HPDE6-E6E7 (cell line): ENCODE measurements around the gene KAT7.
A peak's percentile ranks its signal among the peaks of the same experiment; 100 is the strongest.

Experiments
- DNase-seq: peaks from one replicate; pipeline ENCODE4 v3.0.0; 2011; ENCODE audit warnings: missing footprints; ENCODE audit errors: extremely low spot score

Gene KAT7

DNA sequence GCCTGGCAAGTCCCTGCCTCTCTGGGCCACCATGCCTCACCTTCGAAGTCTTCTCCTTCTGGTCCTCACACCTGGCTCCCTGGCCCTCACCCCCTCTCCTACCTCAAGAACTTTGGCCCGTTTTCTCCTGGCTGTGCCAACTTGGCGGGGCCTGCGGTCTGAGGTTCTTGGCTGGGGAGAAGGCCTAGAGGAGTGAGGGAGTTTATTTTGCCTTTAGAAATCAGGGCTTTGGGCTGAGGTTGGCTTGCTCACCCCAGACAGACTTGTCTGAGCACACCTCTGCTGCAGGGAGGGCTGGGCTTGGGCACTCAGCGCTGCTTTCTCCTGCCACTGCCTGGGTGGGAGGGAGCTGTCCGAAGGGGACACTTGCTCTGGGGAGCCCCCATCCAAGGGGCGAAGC lies 82.7 kb downstream of the KAT7 start:
- DNase-seq, result no peak

GRCh38 chr17:49872754-49873377 lies 84.4 kb downstream of the KAT7 start:
- no peak for DNase-seq

DNA sequence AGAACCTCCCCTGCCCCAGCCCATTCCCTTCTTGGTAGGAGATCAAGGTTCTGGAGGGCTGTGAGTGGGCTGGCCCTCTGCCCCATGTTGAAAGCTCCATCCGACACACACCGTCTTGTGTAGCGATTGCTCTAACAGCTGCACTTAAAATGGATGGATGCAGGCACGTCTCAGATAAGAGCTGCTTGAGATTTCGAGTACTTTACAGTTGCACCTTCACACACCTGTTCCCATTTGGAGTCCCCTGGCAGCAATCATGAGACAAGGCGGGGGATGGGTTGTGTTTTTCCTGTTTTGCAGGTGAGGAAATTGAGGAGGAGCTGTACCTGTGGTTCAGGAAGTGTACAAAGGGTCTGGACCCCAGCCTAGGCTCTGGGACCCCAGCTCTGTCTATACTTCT lies 85.0 kb downstream of the KAT7 start:
- DNase-seq, result no peak

DNA sequence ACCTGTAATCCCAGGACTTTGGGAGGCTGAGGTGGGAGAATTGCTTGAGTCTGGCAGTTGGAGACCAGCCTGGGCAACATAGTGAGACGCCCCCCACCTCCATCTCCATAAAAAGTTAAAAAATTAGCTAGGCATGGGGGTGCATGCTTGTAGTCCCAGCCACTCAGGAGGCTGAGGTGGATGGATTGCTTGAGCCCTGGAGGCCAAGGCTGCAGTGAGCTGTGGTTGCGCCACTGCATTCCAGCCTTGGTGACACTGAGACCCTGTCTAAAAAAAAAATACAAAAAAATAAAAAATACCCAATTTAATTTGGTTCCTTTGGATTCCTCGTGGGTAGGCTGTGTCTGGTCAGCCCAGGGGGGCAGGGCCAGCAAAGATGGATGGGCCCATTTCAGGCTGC lies 85.4 kb downstream of the KAT7 start:
- DNase-seq, result no peak

GRCh38 chr17:49874911-49875310 lies 86.4 kb downstream of the KAT7 start:
- DNase-seq, result no peak

DNA sequence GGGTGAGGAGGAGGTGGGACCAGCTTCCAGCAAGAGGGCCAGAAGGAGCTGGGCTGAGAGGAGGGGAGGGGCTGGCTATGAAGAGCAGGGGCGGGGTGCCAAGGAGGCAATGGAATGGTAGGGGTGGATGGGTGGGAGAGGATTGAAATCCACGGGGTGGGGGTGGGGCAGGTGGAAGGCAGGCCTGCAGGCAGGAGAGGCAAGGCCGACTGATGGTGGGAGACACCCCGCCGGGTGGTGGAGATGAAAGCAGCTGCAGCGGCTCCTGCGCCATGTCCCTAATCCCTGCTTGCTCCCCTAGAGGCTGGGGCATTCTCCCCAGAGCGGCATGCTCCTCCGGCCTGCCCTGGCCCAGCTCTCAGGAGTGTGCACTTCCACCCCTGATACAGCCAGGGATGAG lies 87.2 kb downstream of the KAT7 start:
- no peak for DNase-seq

- no peak for DNase-seq
Measured at GRCh38 chr17:49878931-49879904, 90.7 kb downstream of the KAT7 start.

- peak; percentile 95 for DNase-seq
Measured at GRCh38 chr17:49880291-49881053, 92.0 kb downstream of the KAT7 start.

- no peak for DNase-seq
Measured at GRCh38 chr17:49881054-49881402, 92.5 kb downstream of the KAT7 start.

DNA sequence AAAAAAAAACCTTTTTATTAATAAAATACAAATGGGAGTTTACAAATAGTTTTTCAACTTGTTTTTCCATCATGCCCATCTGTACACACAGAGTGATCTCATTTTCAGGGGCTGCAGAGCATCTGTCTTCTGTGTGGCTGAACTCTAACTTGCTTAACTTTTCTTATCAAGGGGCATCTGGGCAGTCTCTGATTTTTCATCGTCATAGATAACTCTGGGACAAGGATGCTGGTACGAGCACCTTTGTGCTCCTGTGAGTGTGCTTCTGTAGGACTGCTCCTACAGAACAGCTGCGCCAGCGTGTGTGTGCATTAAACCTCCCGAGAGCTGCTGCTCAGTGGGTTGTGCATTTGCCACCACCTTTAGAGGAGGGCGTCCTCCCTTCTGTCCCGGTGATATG lies 94.0 kb downstream of the KAT7 start:
- DNase-seq, result no peak
